Spleen (tissue), 11 donors: ENCODE measurements around the gene ADGRG4. TPM values are rescaled to one million over a fixed set of nuclear protein-coding genes. Genes with fewer than 3 reads are reported as not detected.

Experiments used
- DNase-seq: peaks from one replicate; pipeline ENCODE4 v3.0.0-alpha.2; 2020
- H3K27ac ChIP-seq, 8 donors: fragments of 200-600 bp; sonication (generic) in 7 of 8; 1 replicate in 4 of 8; 2 replicates in 4 of 8; pipeline versions ENCODE4 v1.5.0 to v1.8.0; 2016 to 2021; ENCODE audit warnings: inconsistent platforms in 4 of 8, mild to moderate bottlenecking in 4 of 8, moderate library complexity in 1 of 8
- H3K27me3 ChIP-seq, 7 donors: fragments of 200-600 bp; sonication (generic) in 6 of 7; replicated peaks in 1 of 7; 1 replicate in 4 of 7; 2 replicates in 3 of 7; pipeline versions ENCODE4 v1.5.0 to v1.8.0; 2016 to 2021; ENCODE audit warnings: inconsistent platforms in 3 of 7, mild to moderate bottlenecking in 1 of 7
- H3K36me3 ChIP-seq, 6 donors: fragments of 200-600 bp; sonication (generic) in 5 of 6; 1 replicate in 4 of 6; 2 replicates in 2 of 6; pipeline versions ENCODE4 v1.5.0 to v1.8.0; 2016 to 2021; ENCODE audit warnings: inconsistent platforms in 2 of 6
- H3K4me1 ChIP-seq, 6 donors: fragments of 200-600 bp; sonication (generic) in 5 of 6; 1 replicate in 3 of 6; 2 replicates in 3 of 6; pipeline versions ENCODE4 v1.5.0 to v1.8.0; 2016 to 2021; ENCODE audit warnings: inconsistent platforms in 3 of 6
- H3K4me3 ChIP-seq, 8 donors: fragments of 200-600 bp; sonication (generic) in 7 of 8; 1 replicate in 4 of 8; 2 replicates in 4 of 8; pipeline versions ENCODE4 v1.5.0 to v1.8.0; 2016 to 2021; ENCODE audit warnings: inconsistent platforms in 4 of 8, mild to moderate bottlenecking in 4 of 8, moderate library complexity in 2 of 8
- H3K9me3 ChIP-seq, 8 donors: fragments of 200-600 bp; sonication (generic) in 7 of 8; 1 replicate in 4 of 8; 2 replicates in 4 of 8; pipeline versions ENCODE4 v1.5.0 to v1.8.0; 2016 to 2021; ENCODE audit warnings: inconsistent platforms in 4 of 8
- CTCF ChIP-seq, 11 experiments: fragments of 200-600 bp in 7 of 11; fragments of 450-650 bp in 4 of 11; sonication (generic) in 4 of 11; IDR thresholded peaks in 8 of 11; conservative IDR thresholded peaks in 3 of 11; 1 replicate in 7 of 11; 2 replicates in 4 of 11; pipeline versions ENCODE4 v1.4.0 to v1.8.0; 2016 to 2021; ENCODE audit warnings: antibody characterized with exemption in 11 of 11, inconsistent platforms in 4 of 11, mild to moderate bottlenecking in 1 of 11
- POLR2A ChIP-seq, 3 donors: fragments of 450-650 bp; IDR thresholded peaks; one replicate each; pipeline ENCODE4 v1.5.1; 2017; ENCODE audit warnings: antibody characterized with exemption in 3 of 3, mild to moderate bottlenecking in 1 of 3
- POLR2AphosphoS5 ChIP-seq, 3 donors: sonication (generic); formaldehyde crosslinking; IDR thresholded peaks; one replicate each; pipeline ENCODE4 v1.5.1; 2017; ENCODE audit warnings: antibody characterized with exemption in 3 of 3
- WGBS, 5 donors: extraction: QIAGEN DNeasy Blood & Tissue Kit in 3 of 5; methylation state at CpG; one replicate each; pipeline versions ENCODE4 v1.1.5 to v1.1.7; 2013 to 2018; 5-methylcytosine and 5-hydroxymethylcytosine counted together
- intact Hi-C: fragments of 100-400 bp; cut with DNase I; formaldehyde crosslinking; loops from one replicate; pipeline ENCODE4 v1.15.0; 2023; ENCODE audit warnings: low total_unique reads
- polyA plus RNA-seq, 3 donors: library from polyadenylated mRNA; stranded (reverse); fragments of 200-250 nt; gene quantifications; one replicate each; pipeline ENCODE4 v1.2.1, GENCODE V29; 2013
- total RNA-seq, 7 donors: library from RNA; depleted of rRNA in 3 of 7; stranded (reverse); fragments of >200 nt in 3 of 7; fragmentation: NEBNext Ultra II Directional in 4 of 7; extraction: Animal tissue kit (Norgen Biotek cat#: 25700) in 4 of 7; gene quantifications; one replicate each; pipeline versions ENCODE4 v1.1.0 to v1.2.1, GENCODE V29; 2016 to 2021
- donor health status: healthy with polysubstance abuse.
- donor health status: DM: no; HTN: no; CAD: no; lungs with moderate emphysema.
- donor health status: DM: no; HTN: no; CAD: no.
- donor health status: Bipolar disorder and iron deficiency.
- donor health status: healthy.
- donor health status: DM: no; HTN: no; CAD: no.
- donor health status: DM: yes; HTN: yes; CAD: no.

The ADGRG4 gene
- total and polyA plus RNA-seq, 10 donors: under 0.01 to 0.09 (median 0.03) TPM; not detected in 5

DNA sequence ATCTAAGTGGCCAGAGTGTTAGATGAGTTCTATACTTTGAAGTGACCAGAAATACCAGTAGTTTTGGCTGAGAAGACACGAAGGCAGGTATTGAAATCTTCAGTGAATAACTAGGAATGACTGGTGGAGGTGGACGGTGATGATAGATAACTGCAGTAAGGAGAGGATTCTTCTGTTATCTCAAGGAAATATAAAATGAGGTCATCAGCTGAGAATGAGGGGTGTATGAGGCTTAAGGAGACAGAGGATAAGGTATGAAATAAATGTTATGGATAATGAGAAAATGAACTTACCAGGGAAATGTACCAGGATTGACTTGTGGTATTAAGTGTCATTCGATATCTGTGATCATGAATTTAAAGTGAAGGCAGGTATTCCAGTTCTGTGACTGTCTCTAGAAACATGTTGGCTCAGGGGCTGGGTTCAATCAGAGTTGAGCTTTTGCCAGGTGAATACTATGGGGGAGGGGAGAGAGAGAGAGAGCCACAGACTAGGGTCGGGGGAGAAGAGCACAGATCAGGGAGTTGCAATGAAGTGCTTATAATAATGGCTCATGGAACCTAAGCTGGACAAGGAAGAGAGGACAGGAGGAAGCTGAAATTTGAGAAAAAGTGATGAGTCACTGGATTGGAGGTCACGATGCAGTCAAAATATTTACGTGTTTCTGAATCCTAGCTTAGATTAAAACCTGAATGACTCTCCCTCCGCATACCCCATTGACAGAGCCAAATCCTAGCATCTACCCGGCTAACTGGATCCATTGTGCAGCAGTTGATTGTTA, 149.5 kb downstream of the ADGRG4 start:
- H3K4me3 ChIP-seq: no peak overlapping the region
- WGBS, 5 donors: 59 to 79% (median 61%) methylated on average over 8 of the region's 8 CpGs
- intact Hi-C loops: no loop called here
- H3K27ac ChIP-seq: no peak overlapping the region
- no peaks in the 10 kb centered on the region for H3K4me1 ChIP-seq
- no peaks in the 10 kb centered on the region for H3K36me3 ChIP-seq
- H3K9me3 ChIP-seq: no peaks in the 10 kb centered on the region
- TF ChIP-seq CTCF (IDR thresholded peaks at IDR 0.05 in 8 of 11, conservative IDR thresholded peaks at IDR 0.05 in 3 of 11) (no peak), POLR2AphosphoS5 (IDR thresholded peaks at IDR 0.05) (no peak), POLR2A (IDR thresholded peaks at IDR 0.05) (no peak)
- H3K27me3 ChIP-seq: peaks cover 0 to 9% (median 0%) of the 10 kb centered on the region in 7 donors
- no peak for DNase-seq

DNA sequence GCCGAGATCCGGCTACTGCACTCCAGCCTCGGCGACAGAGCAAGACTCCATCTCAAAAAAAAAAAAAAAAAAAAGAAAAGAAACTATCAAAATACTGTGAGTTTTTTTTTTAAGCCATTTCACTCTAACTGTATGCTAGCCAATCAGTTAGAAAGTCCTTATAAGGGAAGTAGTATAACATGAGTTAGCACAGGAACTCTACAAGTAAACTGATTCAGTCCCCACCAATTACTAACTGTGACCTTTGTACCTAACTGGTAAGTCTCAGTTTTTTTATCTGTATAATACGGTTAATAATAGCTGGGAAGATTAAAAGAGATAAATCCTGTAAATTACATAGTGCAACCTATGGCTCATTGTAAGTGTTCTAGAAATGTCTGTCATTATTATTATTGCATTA, 151.9 kb downstream of the ADGRG4 start:
- H3K4me3 ChIP-seq: no peak overlapping the region

GRCh38 chrX:136453114-136453513, 152.4 kb downstream of the ADGRG4 start:
- Histone ChIP-seq H3K4me1 (no peaks in the 10 kb centered on the region), H3K27ac (no peak overlapping the region), H3K36me3 (no peaks in the 10 kb centered on the region), H3K4me3 (no peak overlapping the region), H3K27me3 (peaks cover 0 to under 1% (median 0%) of the 10 kb centered on the region in 7 donors), H3K9me3 (no peaks in the 10 kb centered on the region)
- intact Hi-C loops: no loop called here
- no peak for DNase-seq
- 63 to 89% (median 71%) methylated on average over 1 of the region's 1 CpG for WGBS, 5 donors
- TF ChIP-seq POLR2AphosphoS5 (IDR thresholded peaks at IDR 0.05): no peak

More for the DNA sequence above, 151.9 kb downstream of the ADGRG4 start:
- Histone ChIP-seq H3K9me3 (no peaks in the 10 kb centered on the region), H3K27me3 (peaks cover 0 to 6% (median 0%) of the 10 kb centered on the region in 7 donors), H3K36me3 (no peaks in the 10 kb centered on the region), H3K4me1 (no peaks in the 10 kb centered on the region), H3K27ac (no peak overlapping the region)
- WGBS, 5 donors: 87 to 96% (median 92%) methylated on average over 5 of the region's 5 CpGs
- TF ChIP-seq POLR2AphosphoS5 (IDR thresholded peaks at IDR 0.05) (no peak), POLR2A (IDR thresholded peaks at IDR 0.05) (no peak), CTCF (IDR thresholded peaks at IDR 0.05 in 8 of 11, conservative IDR thresholded peaks at IDR 0.05 in 3 of 11) (no peak)
- intact Hi-C loops: no loop called here
- DNase-seq: no peak

GRCh38 chrX:136453771-136454170, 153.0 kb downstream of the ADGRG4 start:
- DNase-seq: no peak
- intact Hi-C loops: no loop called here
- no peak overlapping the region for H3K27ac ChIP-seq
- H3K36me3 ChIP-seq: no peaks in the 10 kb centered on the region
- no peaks in the 10 kb centered on the region for H3K4me1 ChIP-seq
- no peaks in the 10 kb centered on the region for H3K27me3 ChIP-seq
- TF ChIP-seq POLR2A (IDR thresholded peaks at IDR 0.05) (no peak), POLR2AphosphoS5 (IDR thresholded peaks at IDR 0.05) (no peak), CTCF (IDR thresholded peaks at IDR 0.05 in 8 of 11, conservative IDR thresholded peaks at IDR 0.05 in 3 of 11) (no peak)
- H3K4me3 ChIP-seq: no peak overlapping the region
- H3K9me3 ChIP-seq: no peaks in the 10 kb centered on the region
- WGBS, 5 donors: 38 to 88% (median 61%) methylated on average over 1 of the region's 1 CpG
